GM12872 (cell line): Measurements from ENCODE around the gene HBS1L.

Experiments used
- CTCF ChIP-seq: IDR thresholded peaks from 3 replicates; pipeline ENCODE4 v1.5.1; 2011; ENCODE audit warnings: low read depth, mild to moderate bottlenecking, low read length, moderate library complexity; ENCODE audit not compliant: insufficient read depth

The HBS1L gene

GRCh38 chr6:135064586-135064985 is 10.0 kb upstream of the HBS1L start:
- no peak for TF ChIP-seq CTCF

GRCh38 chr6:135063926-135064325 is 9.3 kb upstream of the HBS1L start:
- no peak for TF ChIP-seq CTCF

GRCh38 chr6:135062735-135063134 is 8.1 kb upstream of the HBS1L start:
- no peak for TF ChIP-seq CTCF

GRCh38 chr6:135060076-135060475 is 5.5 kb upstream of the HBS1L start:
- TF ChIP-seq CTCF = no peak

- TF ChIP-seq CTCF = no peak
These were observed 2.0 kb upstream of the HBS1L start for GRCh38 chr6:135056632-135057031.

- TF ChIP-seq CTCF = no peak
These were observed 425 bp downstream of the HBS1L start for GRCh38 chr6:135054226-135054568.

GRCh38 chr6:135053406-135053805 is 1.2 kb downstream of the HBS1L start:
- no peak for TF ChIP-seq CTCF

GRCh38 chr6:135052939-135053338 is 1.7 kb downstream of the HBS1L start:
- TF ChIP-seq CTCF = no peak
